ENCODE measurements around the gene RBKS.

GRCh38 chr2:27747827-27748352 lies 142.3 kb downstream of the RBKS start:
- TF ChIP-seq POLR2A (IDR thresholded peaks at IDR 0.05), result no peak
- no peak for TF ChIP-seq CTCF (IDR thresholded peaks at IDR 0.05)

All from breast epithelium (tissue), 3 donors.